ENCODE results near the gene ITSN1. TPM values are rescaled to one million over a fixed set of nuclear protein-coding genes. Genes with fewer than 3 reads are reported as not detected.

ITSN1 gene
- total RNA-seq, 1 donor: 57.0 TPM

- no peak for DNase-seq (ENCODE audit: low read depth)
- no peak overlapping the region for H3K4me3 ChIP-seq (ENCODE audit: low read depth, low read length)
- TF ChIP-seq CTCF (IDR thresholded peaks at IDR 0.05; ENCODE audit: insufficient read depth, low read depth, low read length): no peak
These were observed 169.1 kb downstream of the ITSN1 start for GRCh38 chr21:33811167-33812010.

GRCh38 chr21:33813832-33814365 lies 171.6 kb downstream of the ITSN1 start:
- no peak overlapping the region for H3K4me3 ChIP-seq (ENCODE audit: low read depth, low read length)
- no peak for TF ChIP-seq CTCF (IDR thresholded peaks at IDR 0.05; ENCODE audit: insufficient read depth, low read depth, low read length)
- DNase-seq (ENCODE audit: low read depth): no peak

- TF ChIP-seq CTCF (IDR thresholded peaks at IDR 0.05; ENCODE audit: insufficient read depth, low read depth, low read length): no peak
- DNase-seq (ENCODE audit: low read depth): no peak
- no peak overlapping the region for H3K4me3 ChIP-seq (ENCODE audit: low read depth, low read length)
These were observed 172.9 kb downstream of the ITSN1 start for GRCh38 chr21:33815143-33815707.

GRCh38 chr21:33816174-33816573 lies 173.9 kb downstream of the ITSN1 start:
- H3K4me3 ChIP-seq (ENCODE audit: low read depth, low read length): no peak overlapping the region
- DNase-seq (ENCODE audit: low read depth): no peak
- no peak for TF ChIP-seq CTCF (IDR thresholded peaks at IDR 0.05; ENCODE audit: insufficient read depth, low read depth, low read length)

GRCh38 chr21:33817138-33817537 lies 174.8 kb downstream of the ITSN1 start:
- TF ChIP-seq CTCF (IDR thresholded peaks at IDR 0.05; ENCODE audit: insufficient read depth, low read depth, low read length): no peak
- no peak overlapping the region for H3K4me3 ChIP-seq (ENCODE audit: low read depth, low read length)
- DNase-seq (ENCODE audit: low read depth): no peak

- no peak for TF ChIP-seq CTCF (IDR thresholded peaks at IDR 0.05; ENCODE audit: insufficient read depth, low read depth, low read length)
- DNase-seq (ENCODE audit: low read depth): no peak
- H3K4me3 ChIP-seq (ENCODE audit: low read depth, low read length): no peak overlapping the region
These were observed 175.6 kb downstream of the ITSN1 start for GRCh38 chr21:33817663-33818451.
